HCT116 (cell line): ENCODE measurements around the gene BAD. TPM values are rescaled to one million over a fixed set of nuclear protein-coding genes. Genes with fewer than 3 reads are reported as not detected.

Experiments
- ATAC-seq: fragments of 200-7000 bp; cut with Tn5 transposase; 2 replicates; pipeline ENCODE4 v1.9.1; 2020; ENCODE audit warnings: mild to moderate bottlenecking, moderate library complexity
- BruUV-seq: library from RNA; stranded (reverse); fragments of 400-500 nt; replicated peaks from 2 replicates; lab custom pipeline; 2021; lab: Mats Ljungman, UMichigan
- CTCF ChIA-PET: fragments of 300-600 bp; sonication (Branson Sonifier 250); formaldehyde crosslinking; loops from one replicate; lab custom pipeline; 2021; ENCODE audit warnings: antibody characterized with exemption; lab: Charles Lee
- POLR2A ChIA-PET: fragments of 300-600, 350-600 bp; sonication (Branson Sonifier 250); formaldehyde crosslinking; loops from one replicate; lab custom pipeline; 2021; ENCODE audit warnings: antibody characterized with exemption; lab: Charles Lee
- RAD21 ChIA-PET, 2 experiments: fragments of 300-600 bp; sonication (Branson Sonifier 250); formaldehyde crosslinking; loops; one replicate each; lab custom pipeline; 2023; ENCODE audit warnings: low total read pairs in 2 of 2; ENCODE audit not compliant: uncharacterized antibody in 2 of 2, unreplicated experiment in 2 of 2, low non-redundant PET in 1 of 2; lab: Charles Lee
- DNase-seq: peaks from one replicate; pipeline ENCODE4 v3.0.0-alpha.2; 2010; ENCODE audit warnings: low read depth, low spot score
- H2AFZ ChIP-seq: fragments of 200-600 bp; shearing (Covaris generic), sonication (generic); 2 replicates; pipeline ENCODE4 v1.6.1; 2017; ENCODE audit warnings: low read depth, mixed run types, mixed read lengths, antibody characterized with exemption, low read length; ENCODE audit not compliant: poor library complexity, severe bottlenecking
- H3K27ac ChIP-seq: 2 replicates; pipeline ENCODE4 v1.5.1; 2012; ENCODE audit warnings: low read depth, low read length
- H3K27me3 ChIP-seq: fragments of 200-600 bp; sonication (generic); 2 replicates; pipeline ENCODE4 v1.6.1; 2016; ENCODE audit warnings: mixed run types, low read length, mixed read lengths; ENCODE audit not compliant: insufficient read depth
- H3K36me3 ChIP-seq, 2 experiments: fragments of 200-500 bp in 1 of 2; fragments of 200-600 bp in 1 of 2; sonication (Bioruptor generic) in 1 of 2; sonication (generic) in 1 of 2; 2 replicates each; pipeline versions ENCODE4 v1.5.1 to v1.6.1; 2014 to 2016; ENCODE audit warnings: low read length in 2 of 2, inconsistent platforms in 1 of 2, mixed read lengths in 1 of 2, mixed run types in 1 of 2; ENCODE audit not compliant: insufficient read depth in 2 of 2, control insufficient read depth in 1 of 2
- H3K4me1 ChIP-seq, 2 experiments: fragments of 200-600 bp in 1 of 2; sonication (generic) in 1 of 2; 2 replicates each; pipeline versions ENCODE4 v1.5.1 to v1.6.1; 2012 to 2017; ENCODE audit warnings: low read length in 2 of 2, inconsistent platforms in 1 of 2, mild to moderate bottlenecking in 1 of 2, mixed read lengths in 1 of 2, mixed run types in 1 of 2, moderate library complexity in 1 of 2; ENCODE audit not compliant: insufficient read depth in 2 of 2, control insufficient read depth in 1 of 2
- H3K4me2 ChIP-seq: fragments of 200-600 bp; sonication (generic); 2 replicates; pipeline ENCODE4 v1.6.1; 2017; ENCODE audit warnings: mixed run types, low read length, mixed read lengths
- H3K4me3 ChIP-seq, 2 experiments: fragments of 200-600 bp in 1 of 2; sonication (generic) in 1 of 2; replicated peaks in 1 of 2; 2 replicates each; pipeline ENCODE4 v1.5.1; 2011 to 2016; ENCODE audit warnings: low read length in 2 of 2, control low read depth in 1 of 2, low read depth in 1 of 2, mild to moderate bottlenecking in 1 of 2, mixed read lengths in 1 of 2, mixed run types in 1 of 2
- H3K79me2 ChIP-seq: fragments of 200-600 bp; sonication (generic); 2 replicates; pipeline ENCODE4 v1.6.1; 2017; ENCODE audit warnings: mild to moderate bottlenecking, mixed run types, low read length, moderate library complexity, mixed read lengths; ENCODE audit not compliant: insufficient read depth
- H3K9ac ChIP-seq: fragments of 200-600 bp; sonication (generic); 2 replicates; pipeline ENCODE4 v1.6.1; 2016; ENCODE audit warnings: low read length, mixed read lengths
- H3K9me2 ChIP-seq: fragments of 200-600 bp; sonication (generic), shearing (Covaris generic); 2 replicates; pipeline ENCODE4 v1.6.1; 2017; ENCODE audit warnings: mixed run types, mild to moderate bottlenecking, moderate library complexity; ENCODE audit not compliant: insufficient read depth
- H3K9me3 ChIP-seq, 2 experiments: fragments of 200-500 bp in 1 of 2; fragments of 200-600 bp in 1 of 2; sonication (Bioruptor generic) in 1 of 2; sonication (generic) in 1 of 2; 2 replicates each; pipeline ENCODE4 v1.6.1; 2014 to 2017; ENCODE audit warnings: low read length in 2 of 2, mixed read lengths in 2 of 2, inconsistent platforms in 1 of 2, low read depth in 1 of 2, mild to moderate bottlenecking in 1 of 2, mixed run types in 1 of 2, moderate library complexity in 1 of 2; ENCODE audit not compliant: control insufficient read depth in 1 of 2, insufficient read depth in 1 of 2
- H4K20me1 ChIP-seq: fragments of 200-600 bp; sonication (generic), shearing (Covaris generic); 2 replicates; pipeline ENCODE4 v1.6.1; 2017; ENCODE audit warnings: mixed run types, mild to moderate bottlenecking, moderate library complexity; ENCODE audit not compliant: insufficient read depth
- EZH2 ChIP-seq: fragments of 200-600 bp; sonication (generic); IDR thresholded peaks from 2 replicates; pipeline ENCODE4 v1.6.1; 2017; ENCODE audit warnings: antibody characterized with exemption, mixed run types
- EZH2phosphoT487 ChIP-seq: fragments of 200-600 bp; IDR thresholded peaks from 2 replicates; pipeline ENCODE4 v1.6.1; 2018; ENCODE audit warnings: antibody characterized with exemption, borderline replicate concordance
- MAX ChIP-seq: IDR thresholded peaks from 2 replicates; pipeline ENCODE4 v1.6.1; 2012
- POLR2AphosphoS5 ChIP-seq: IDR thresholded peaks from 2 replicates; pipeline ENCODE4 v1.6.1; 2011; ENCODE audit warnings: mild to moderate bottlenecking, low read depth, low read length, moderate library complexity
- RAD21 ChIP-seq: IDR thresholded peaks from 2 replicates; pipeline ENCODE4 v1.6.1; 2012; ENCODE audit warnings: low read depth, mild to moderate bottlenecking
- REST ChIP-seq: IDR thresholded peaks from 2 replicates; pipeline ENCODE4 v1.6.1; 2012; ENCODE audit warnings: low read depth
- SRF ChIP-seq: IDR thresholded peaks from 2 replicates; pipeline ENCODE4 v1.6.1; 2012; ENCODE audit warnings: low read depth
- intact Hi-C: fragments of 100-400 bp; cut with micrococcal nuclease; formaldehyde crosslinking; loops from 2 replicates; pipeline ENCODE4 v1.10.0; 2022
- total RNA-seq: library from RNA; stranded (reverse); gene quantifications from one replicate; pipeline ENCODE4 v1.2.1, GENCODE V29; 2021; ENCODE audit not compliant: unreplicated experiment

Gene BAD
- total RNA-seq, 1 experiment from 2014 or later, result 51.9 TPM

GRCh38 chr11:64275841-64276240 lies 8.6 kb downstream of the BAD start:
- BruUV-seq, result no TSS peak
- Histone ChIP-seq H3K27me3 (no peaks in the 10 kb centered on the region), H3K4me3 (no peak overlapping the region), H3K4me2 (no peak overlapping the region), H3K9ac (no peak overlapping the region), H3K79me2 (peaks cover 8% of the 10 kb centered on the region; the same call in 1 of the 2 replicates), H3K36me3 (no peaks in the 10 kb centered on the region; a peak in 1 of 4 replicates), H3K9me3 (no peaks in the 10 kb centered on the region), H4K20me1 (no peaks in the 10 kb centered on the region), H3K9me2 (no peaks in the 10 kb centered on the region), H3K27ac (no peak overlapping the region), H2AFZ (no peak overlapping the region), H3K4me1 (peaks cover 6 to 9% of the 10 kb centered on the region in 2 experiments; a peak in 2 of 4 replicates)
- intact Hi-C loops, result no loop called here
- no peak for ATAC-seq
- POLR2A ChIA-PET, result no interaction called here
- DNase-seq, result no peak
- no peak for TF ChIP-seq POLR2AphosphoS5
- TF ChIP-seq RAD21, result no peak
- TF ChIP-seq SRF, result no peak
- TF ChIP-seq MAX, result no peak
- TF ChIP-seq EZH2phosphoT487, result no peak
- TF ChIP-seq EZH2, result no peak
- no peak for TF ChIP-seq REST
- RAD21 ChIA-PET, result no interaction called here
- CTCF ChIA-PET, result no interaction called here
